K562 (cell line): ENCODE data around the gene CD40.

Source experiments
- FIP1L1 ChIP-seq: fragments of 200-400 bp; formaldehyde crosslinking; IDR thresholded peaks from 2 replicates; pipeline ENCODE4 v1.6.1; 2018; ENCODE audit warnings: mild to moderate bottlenecking, low read depth, low read length; ENCODE audit not compliant: poor library complexity, severe bottlenecking
- POLR2AphosphoS5 ChIP-seq: IDR thresholded peaks from 2 replicates; pipeline ENCODE4 v1.6.1; 2011; ENCODE audit warnings: mild to moderate bottlenecking, low read depth, low read length, moderate library complexity; ENCODE audit not compliant: control insufficient read depth, insufficient read depth
- RFX5 ChIP-seq: IDR thresholded peaks from 2 replicates; pipeline ENCODE4 v1.6.1; 2011; ENCODE audit warnings: low read depth, mild to moderate bottlenecking, improper control_type of control experiment, low read length
- SMC3 ChIP-seq: conservative IDR thresholded peaks from 2 replicates; pipeline ENCODE4 v1.6.1; 2011; ENCODE audit warnings: low read depth, low read length, improper control_type of control experiment; ENCODE audit not compliant: insufficient read depth
- TAF1 ChIP-seq: IDR thresholded peaks from 2 replicates; pipeline ENCODE4 v1.6.1; 2011; ENCODE audit warnings: mild to moderate bottlenecking, low read length, moderate library complexity; ENCODE audit not compliant: insufficient read depth, control insufficient read depth, severe bottlenecking; ENCODE audit errors: extremely low read depth
- TCF3 ChIP-seq: sonication (generic); formaldehyde crosslinking; IDR thresholded peaks from 2 replicates; pipeline ENCODE4 v1.4.0; 2020; ENCODE audit warnings: mild to moderate bottlenecking, missing genetic modification reagents
- ZNF175 ChIP-seq: fragments of 200-800 bp; sonication (Bioruptor generic); IDR thresholded peaks from 2 replicates; pipeline ENCODE4 v1.6.1; 2016; ENCODE audit warnings: low read depth, mild to moderate bottlenecking, missing genetic modification characterization, missing compliant biosample characterization
- TF ChIP-seq, protein P1 (sequence below), 3 experiments: IDR thresholded peaks in 2 of 3; conservative IDR thresholded peaks in 1 of 3; 2 replicates each; pipeline ENCODE4 v1.5.1; 2011 to 2012; ENCODE audit warnings: low read length in 3 of 3, mild to moderate bottlenecking in 3 of 3, control low read depth in 2 of 3, improper control_type of control experiment in 1 of 3, inconsistent platforms in 1 of 3, low read depth in 1 of 3, mixed read lengths in 1 of 3, moderate library complexity in 1 of 3; ENCODE audit not compliant: insufficient read depth in 2 of 3
- TF ChIP-seq, protein P2 (sequence below): sonication (generic); formaldehyde crosslinking; IDR thresholded peaks from 2 replicates; pipeline ENCODE4 v1.8.1; 2023; ENCODE audit warnings: mild to moderate bottlenecking, missing genetic modification reagents
- TF ChIP-seq, protein P3 (sequence below): fragments of 200-800 bp; sonication (Bioruptor generic); IDR thresholded peaks from 2 replicates; pipeline ENCODE4 v1.6.1; 2016; ENCODE audit warnings: missing genetic modification characterization, missing compliant biosample characterization

DNA sequence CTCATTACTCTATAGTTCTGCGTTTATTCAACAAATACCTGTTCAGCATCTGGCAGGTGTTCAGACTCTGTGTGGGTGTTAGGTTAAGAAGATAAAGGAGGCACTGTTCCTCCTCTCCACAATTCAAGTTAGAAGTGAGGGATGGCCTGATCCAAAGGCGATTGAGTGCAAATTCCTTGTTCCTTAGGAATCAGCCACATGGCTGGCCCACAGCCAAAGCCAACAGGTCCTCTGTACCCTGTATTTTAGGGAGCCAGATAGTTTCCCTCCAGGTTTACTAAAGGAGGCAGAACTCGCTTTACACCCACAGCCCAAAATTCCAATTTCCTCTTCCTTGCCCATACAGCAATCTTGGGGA lies 5.0 kb upstream of the CD40 start:
- TF ChIP-seq, protein P1, sequence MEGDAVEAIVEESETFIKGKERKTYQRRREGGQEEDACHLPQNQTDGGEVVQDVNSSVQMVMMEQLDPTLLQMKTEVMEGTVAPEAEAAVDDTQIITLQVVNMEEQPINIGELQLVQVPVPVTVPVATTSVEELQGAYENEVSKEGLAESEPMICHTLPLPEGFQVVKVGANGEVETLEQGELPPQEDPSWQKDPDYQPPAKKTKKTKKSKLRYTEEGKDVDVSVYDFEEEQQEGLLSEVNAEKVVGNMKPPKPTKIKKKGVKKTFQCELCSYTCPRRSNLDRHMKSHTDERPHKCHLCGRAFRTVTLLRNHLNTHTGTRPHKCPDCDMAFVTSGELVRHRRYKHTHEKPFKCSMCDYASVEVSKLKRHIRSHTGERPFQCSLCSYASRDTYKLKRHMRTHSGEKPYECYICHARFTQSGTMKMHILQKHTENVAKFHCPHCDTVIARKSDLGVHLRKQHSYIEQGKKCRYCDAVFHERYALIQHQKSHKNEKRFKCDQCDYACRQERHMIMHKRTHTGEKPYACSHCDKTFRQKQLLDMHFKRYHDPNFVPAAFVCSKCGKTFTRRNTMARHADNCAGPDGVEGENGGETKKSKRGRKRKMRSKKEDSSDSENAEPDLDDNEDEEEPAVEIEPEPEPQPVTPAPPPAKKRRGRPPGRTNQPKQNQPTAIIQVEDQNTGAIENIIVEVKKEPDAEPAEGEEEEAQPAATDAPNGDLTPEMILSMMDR (IDR thresholded peaks at IDR 0.05 in 2 of 3, conservative IDR thresholded peaks at IDR 0.05 in 1 of 3; ENCODE audit: insufficient read depth in 2 of 3, low read depth in 1 of 3, low read length in 3 of 3): no peak
- TF ChIP-seq ZNF175 (CRISPR knock-in tag): no peak
- no peak for TF ChIP-seq TCF3 (CRISPR knock-in tag)
- no peak for TF ChIP-seq SMC3
- TF ChIP-seq, protein P2, sequence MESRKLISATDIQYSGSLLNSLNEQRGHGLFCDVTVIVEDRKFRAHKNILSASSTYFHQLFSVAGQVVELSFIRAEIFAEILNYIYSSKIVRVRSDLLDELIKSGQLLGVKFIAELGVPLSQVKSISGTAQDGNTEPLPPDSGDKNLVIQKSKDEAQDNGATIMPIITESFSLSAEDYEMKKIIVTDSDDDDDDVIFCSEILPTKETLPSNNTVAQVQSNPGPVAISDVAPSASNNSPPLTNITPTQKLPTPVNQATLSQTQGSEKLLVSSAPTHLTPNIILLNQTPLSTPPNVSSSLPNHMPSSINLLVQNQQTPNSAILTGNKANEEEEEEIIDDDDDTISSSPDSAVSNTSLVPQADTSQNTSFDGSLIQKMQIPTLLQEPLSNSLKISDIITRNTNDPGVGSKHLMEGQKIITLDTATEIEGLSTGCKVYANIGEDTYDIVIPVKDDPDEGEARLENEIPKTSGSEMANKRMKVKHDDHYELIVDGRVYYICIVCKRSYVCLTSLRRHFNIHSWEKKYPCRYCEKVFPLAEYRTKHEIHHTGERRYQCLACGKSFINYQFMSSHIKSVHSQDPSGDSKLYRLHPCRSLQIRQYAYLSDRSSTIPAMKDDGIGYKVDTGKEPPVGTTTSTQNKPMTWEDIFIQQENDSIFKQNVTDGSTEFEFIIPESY (CRISPR knock-in tag): no peak
- no peak for TF ChIP-seq FIP1L1
- TF ChIP-seq, protein P3, sequence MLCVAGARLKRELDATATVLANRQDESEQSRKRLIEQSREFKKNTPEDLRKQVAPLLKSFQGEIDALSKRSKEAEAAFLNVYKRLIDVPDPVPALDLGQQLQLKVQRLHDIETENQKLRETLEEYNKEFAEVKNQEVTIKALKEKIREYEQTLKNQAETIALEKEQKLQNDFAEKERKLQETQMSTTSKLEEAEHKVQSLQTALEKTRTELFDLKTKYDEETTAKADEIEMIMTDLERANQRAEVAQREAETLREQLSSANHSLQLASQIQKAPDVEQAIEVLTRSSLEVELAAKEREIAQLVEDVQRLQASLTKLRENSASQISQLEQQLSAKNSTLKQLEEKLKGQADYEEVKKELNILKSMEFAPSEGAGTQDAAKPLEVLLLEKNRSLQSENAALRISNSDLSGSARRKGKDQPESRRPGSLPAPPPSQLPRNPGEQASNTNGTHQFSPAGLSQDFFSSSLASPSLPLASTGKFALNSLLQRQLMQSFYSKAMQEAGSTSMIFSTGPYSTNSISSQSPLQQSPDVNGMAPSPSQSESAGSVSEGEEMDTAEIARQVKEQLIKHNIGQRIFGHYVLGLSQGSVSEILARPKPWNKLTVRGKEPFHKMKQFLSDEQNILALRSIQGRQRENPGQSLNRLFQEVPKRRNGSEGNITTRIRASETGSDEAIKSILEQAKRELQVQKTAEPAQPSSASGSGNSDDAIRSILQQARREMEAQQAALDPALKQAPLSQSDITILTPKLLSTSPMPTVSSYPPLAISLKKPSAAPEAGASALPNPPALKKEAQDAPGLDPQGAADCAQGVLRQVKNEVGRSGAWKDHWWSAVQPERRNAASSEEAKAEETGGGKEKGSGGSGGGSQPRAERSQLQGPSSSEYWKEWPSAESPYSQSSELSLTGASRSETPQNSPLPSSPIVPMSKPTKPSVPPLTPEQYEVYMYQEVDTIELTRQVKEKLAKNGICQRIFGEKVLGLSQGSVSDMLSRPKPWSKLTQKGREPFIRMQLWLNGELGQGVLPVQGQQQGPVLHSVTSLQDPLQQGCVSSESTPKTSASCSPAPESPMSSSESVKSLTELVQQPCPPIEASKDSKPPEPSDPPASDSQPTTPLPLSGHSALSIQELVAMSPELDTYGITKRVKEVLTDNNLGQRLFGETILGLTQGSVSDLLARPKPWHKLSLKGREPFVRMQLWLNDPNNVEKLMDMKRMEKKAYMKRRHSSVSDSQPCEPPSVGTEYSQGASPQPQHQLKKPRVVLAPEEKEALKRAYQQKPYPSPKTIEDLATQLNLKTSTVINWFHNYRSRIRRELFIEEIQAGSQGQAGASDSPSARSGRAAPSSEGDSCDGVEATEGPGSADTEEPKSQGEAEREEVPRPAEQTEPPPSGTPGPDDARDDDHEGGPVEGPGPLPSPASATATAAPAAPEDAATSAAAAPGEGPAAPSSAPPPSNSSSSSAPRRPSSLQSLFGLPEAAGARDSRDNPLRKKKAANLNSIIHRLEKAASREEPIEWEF (CRISPR knock-in tag): no peak
- TF ChIP-seq TAF1: no peak
- TF ChIP-seq POLR2AphosphoS5: no peak
- no peak for TF ChIP-seq RFX5
